Gastrocnemius medialis (tissue), 4 donors: ENCODE results near the gene ARL5C.
"Not testable (repeated sequence)": the region's sequence is repeated elsewhere in the genome, so short reads cannot be mapped to it uniquely, and the experiment has no call there.

Experiments used
- POLR2A ChIP-seq, 2 donors: fragments of 450-650 bp; IDR thresholded peaks; one replicate each; pipeline ENCODE4 v1.6.1; 2017; ENCODE audit warnings: antibody characterized with exemption in 2 of 2, mild to moderate bottlenecking in 2 of 2, moderate library complexity in 2 of 2
- TF ChIP-seq, protein P1 (sequence below), 5 experiments: fragments of 450-650 bp in 3 of 5; fragments of 200-600 bp in 2 of 5; sonication (generic) in 2 of 5; IDR thresholded peaks in 4 of 5; conservative IDR thresholded peaks in 1 of 5; 1 replicate in 4 of 5; 2 replicates in 1 of 5; pipeline ENCODE4 v1.5.1; 2016 to 2019; ENCODE audit warnings: antibody characterized with exemption in 5 of 5, mild to moderate bottlenecking in 3 of 5, moderate library complexity in 3 of 5

DNA sequence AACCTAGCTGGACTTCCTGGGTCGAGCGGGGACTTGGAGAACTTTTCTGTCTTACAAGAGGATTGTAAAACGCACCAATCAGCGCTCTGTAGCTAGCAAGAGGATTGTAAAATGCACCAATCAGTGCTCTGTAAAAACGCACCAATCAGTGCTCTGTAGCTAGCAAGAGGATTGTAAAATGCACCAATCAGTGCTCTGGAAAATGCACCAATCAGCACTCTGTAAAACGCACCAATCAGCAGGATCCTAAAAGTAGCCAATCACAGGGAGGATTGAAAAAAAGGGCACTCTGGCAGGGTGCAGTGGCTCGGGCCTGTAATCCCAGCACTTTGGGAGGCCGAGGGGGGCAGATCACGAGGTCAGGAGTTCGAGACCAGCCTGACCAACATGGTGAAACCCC is 2.5 kb upstream of the ARL5C start:
- TF ChIP-seq, protein P1, sequence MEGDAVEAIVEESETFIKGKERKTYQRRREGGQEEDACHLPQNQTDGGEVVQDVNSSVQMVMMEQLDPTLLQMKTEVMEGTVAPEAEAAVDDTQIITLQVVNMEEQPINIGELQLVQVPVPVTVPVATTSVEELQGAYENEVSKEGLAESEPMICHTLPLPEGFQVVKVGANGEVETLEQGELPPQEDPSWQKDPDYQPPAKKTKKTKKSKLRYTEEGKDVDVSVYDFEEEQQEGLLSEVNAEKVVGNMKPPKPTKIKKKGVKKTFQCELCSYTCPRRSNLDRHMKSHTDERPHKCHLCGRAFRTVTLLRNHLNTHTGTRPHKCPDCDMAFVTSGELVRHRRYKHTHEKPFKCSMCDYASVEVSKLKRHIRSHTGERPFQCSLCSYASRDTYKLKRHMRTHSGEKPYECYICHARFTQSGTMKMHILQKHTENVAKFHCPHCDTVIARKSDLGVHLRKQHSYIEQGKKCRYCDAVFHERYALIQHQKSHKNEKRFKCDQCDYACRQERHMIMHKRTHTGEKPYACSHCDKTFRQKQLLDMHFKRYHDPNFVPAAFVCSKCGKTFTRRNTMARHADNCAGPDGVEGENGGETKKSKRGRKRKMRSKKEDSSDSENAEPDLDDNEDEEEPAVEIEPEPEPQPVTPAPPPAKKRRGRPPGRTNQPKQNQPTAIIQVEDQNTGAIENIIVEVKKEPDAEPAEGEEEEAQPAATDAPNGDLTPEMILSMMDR (IDR thresholded peaks at IDR 0.05 in 4 of 5, conservative IDR thresholded peaks at IDR 0.05 in 1 of 5), result not testable (repeated sequence)
- not testable (repeated sequence) for TF ChIP-seq POLR2A (IDR thresholded peaks at IDR 0.05)
